Activated CD4-positive, alpha-beta T cell treated with anti-CD3 and anti-CD28 coated beads, Interleukin-2, amount 50 U/mL, for 4 hours (primary cell): ENCODE measurements around the gene CDCP2.
"Not testable (repeated sequence)": the region's sequence is repeated elsewhere in the genome, so short reads cannot be mapped to it uniquely, and the experiment has no call there.

Source experiments
- DNase-seq, 2 experiments: peaks; one replicate each; pipeline ENCODE4 v3.0.0-alpha.2; 2020

CDCP2 gene

GRCh38 chr1:54114001-54114400 is 38.8 kb downstream of the CDCP2 start:
- no peak for DNase-seq

- DNase-seq: no peak
These were observed 40.0 kb downstream of the CDCP2 start for GRCh38 chr1:54112705-54113368.

- no peak for DNase-seq
These were observed 40.8 kb downstream of the CDCP2 start for GRCh38 chr1:54112027-54112426.

- DNase-seq: no peak
These were observed 41.2 kb downstream of the CDCP2 start for GRCh38 chr1:54111624-54112023.

GRCh38 chr1:54110996-54111395 is 41.8 kb downstream of the CDCP2 start:
- DNase-seq: no peak

GRCh38 chr1:54109129-54110090 is 43.4 kb downstream of the CDCP2 start:
- DNase-seq: no peak

GRCh38 chr1:54108156-54108555 is 44.6 kb downstream of the CDCP2 start:
- DNase-seq: no peak

GRCh38 chr1:54107131-54107530 is 45.7 kb downstream of the CDCP2 start:
- no peak for DNase-seq

GRCh38 chr1:54105736-54106269 is 47.0 kb downstream of the CDCP2 start:
- DNase-seq: no peak

- DNase-seq: no peak
These were observed 47.7 kb downstream of the CDCP2 start for GRCh38 chr1:54105080-54105479.

- DNase-seq: not testable (repeated sequence)
These were observed 48.2 kb downstream of the CDCP2 start for GRCh38 chr1:54104613-54105012.

- no peak for DNase-seq
These were observed 49.4 kb downstream of the CDCP2 start for GRCh38 chr1:54103414-54103813.

- no peak for DNase-seq
These were observed 52.3 kb downstream of the CDCP2 start for GRCh38 chr1:54100500-54100899.

- DNase-seq: no peak
These were observed 53.7 kb downstream of the CDCP2 start for GRCh38 chr1:54099061-54099610.

- no peak for DNase-seq
These were observed 55.9 kb downstream of the CDCP2 start for GRCh38 chr1:54096877-54097240.

GRCh38 chr1:54096227-54096876 is 56.4 kb downstream of the CDCP2 start:
- no peak for DNase-seq

- no peak for DNase-seq
These were observed 57.1 kb downstream of the CDCP2 start for GRCh38 chr1:54095546-54096226.

GRCh38 chr1:54094730-54095105 is 58.1 kb downstream of the CDCP2 start:
- not testable (repeated sequence) for DNase-seq

- DNase-seq: no peak
These were observed 58.6 kb downstream of the CDCP2 start for GRCh38 chr1:54094001-54094729.

- no peak for DNase-seq
These were observed 61.1 kb downstream of the CDCP2 start for GRCh38 chr1:54091666-54092065.

GRCh38 chr1:54088385-54088784 is 64.4 kb downstream of the CDCP2 start:
- no peak for DNase-seq

GRCh38 chr1:54086754-54087153 is 66.0 kb downstream of the CDCP2 start:
- no peak for DNase-seq
